OCI-LY7 (cell line): ENCODE data around the gene JPT1. TPM values are rescaled to one million over a fixed set of nuclear protein-coding genes. Genes with fewer than 3 reads are reported as not detected.

ENCODE experiments used
- BruUV-seq: library from RNA; stranded (reverse); fragments of 400-500 nt; replicated peaks from 2 replicates; lab custom pipeline; 2021; lab: Mats Ljungman, UMichigan
- CTCF ChIA-PET: fragments of 300-600 bp; sonication (Branson Sonifier 250); formaldehyde crosslinking; loops from one replicate; lab custom pipeline; 2022; ENCODE audit warnings: antibody characterized with exemption; ENCODE audit not compliant: unreplicated experiment; lab: Charles Lee
- POLR2A ChIA-PET: fragments of 300-600 bp; sonication (Branson Sonifier 250); formaldehyde crosslinking; loops from one replicate; lab custom pipeline; 2022; ENCODE audit warnings: antibody characterized with exemption; lab: Charles Lee
- DNase-seq: peaks from one replicate; pipeline ENCODE4 v3.0.0-alpha.2; 2015; ENCODE audit warnings: low spot score
- H2AFZ ChIP-seq: fragments of 200-600 bp; sonication (generic), shearing (Covaris generic); 2 replicates; pipeline ENCODE4 v1.6.1; 2014; ENCODE audit warnings: mild to moderate bottlenecking, antibody characterized with exemption, low read length, moderate library complexity
- H3K27ac ChIP-seq: fragments of 200-600 bp; sonication (generic); 2 replicates; pipeline ENCODE4 v1.5.1; 2014; ENCODE audit warnings: mixed run types, low read depth, mild to moderate bottlenecking, moderate library complexity, low read length, inconsistent platforms; ENCODE audit not compliant: poor library complexity, severe bottlenecking
- H3K36me3 ChIP-seq: fragments of 200-600 bp; sonication (generic); 2 replicates; pipeline ENCODE4 v1.6.1; 2014; ENCODE audit warnings: mild to moderate bottlenecking, antibody characterized with exemption, low read length, moderate library complexity, mixed read lengths; ENCODE audit not compliant: insufficient read depth
- H3K4me1 ChIP-seq: fragments of 200-600 bp; sonication (generic); 2 replicates; pipeline ENCODE4 v1.5.1; 2014; ENCODE audit warnings: mild to moderate bottlenecking, low read length; ENCODE audit not compliant: insufficient read depth, poor library complexity, severe bottlenecking
- H3K4me2 ChIP-seq: fragments of 200-600 bp; sonication (generic); 2 replicates; pipeline ENCODE4 v1.6.1; 2014; ENCODE audit warnings: mild to moderate bottlenecking, low read length
- H3K4me3 ChIP-seq: fragments of 200-600 bp; sonication (generic); 2 replicates; pipeline ENCODE4 v1.5.1; 2014; ENCODE audit warnings: mild to moderate bottlenecking, low read depth, low read length; ENCODE audit not compliant: poor library complexity, severe bottlenecking
- H3K79me2 ChIP-seq: fragments of 200-600 bp; sonication (generic); 2 replicates; pipeline ENCODE4 v1.6.1; 2016; ENCODE audit warnings: low read depth, mild to moderate bottlenecking, low read length, moderate library complexity, mixed read lengths; ENCODE audit not compliant: insufficient read depth
- H3K9me2 ChIP-seq: fragments of 200-600 bp; sonication (generic); 2 replicates; pipeline ENCODE4 v1.6.1; 2016; ENCODE audit warnings: mild to moderate bottlenecking, low read length, mixed read lengths; ENCODE audit not compliant: insufficient read depth
- H3K9me3 ChIP-seq: fragments of 200-600 bp; sonication (generic); 2 replicates; pipeline ENCODE4 v1.6.1; 2014; ENCODE audit warnings: mild to moderate bottlenecking, mixed run types, low read length, mixed read lengths
- H4K20me1 ChIP-seq: fragments of 200-600 bp; sonication (generic); 2 replicates; pipeline ENCODE4 v1.6.1; 2014; ENCODE audit warnings: mild to moderate bottlenecking, antibody characterized with exemption, low read length, moderate library complexity, mixed read lengths; ENCODE audit not compliant: insufficient read depth
- EZH2phosphoT487 ChIP-seq: fragments of 200-600 bp; sonication (generic); IDR thresholded peaks from 2 replicates; pipeline ENCODE4 v1.6.1; 2018; ENCODE audit warnings: low read depth, borderline replicate concordance, mild to moderate bottlenecking, mixed run types, antibody characterized with exemption, low read length, moderate library complexity, mixed read lengths
- intact Hi-C: fragments of 100-400 bp; cut with micrococcal nuclease; formaldehyde crosslinking; loops from one replicate; pipeline ENCODE4 v1.10.0; 2022; ENCODE audit not compliant: unreplicated experiment
- total RNA-seq, 2 experiments: library from RNA; depleted of rRNA in 1 of 2; stranded (reverse); fragments of >200 nt in 1 of 2; shearing (Covaris generic) in 1 of 2; gene quantifications; 2 replicates each; pipeline ENCODE4 v1.2.3, GENCODE V29; 2014 to 2022
- TF ChIP-seq, protein P1 (sequence below): fragments of 200-600 bp; sonication (generic); conservative IDR thresholded peaks from 2 replicates; pipeline ENCODE4 v1.5.1; 2014; ENCODE audit warnings: mild to moderate bottlenecking, antibody characterized with exemption, low read length, moderate library complexity, mixed read lengths

The JPT1 gene
- total RNA-seq, 2 experiments from 2014 or later, result 121 to 251 TPM

DNA sequence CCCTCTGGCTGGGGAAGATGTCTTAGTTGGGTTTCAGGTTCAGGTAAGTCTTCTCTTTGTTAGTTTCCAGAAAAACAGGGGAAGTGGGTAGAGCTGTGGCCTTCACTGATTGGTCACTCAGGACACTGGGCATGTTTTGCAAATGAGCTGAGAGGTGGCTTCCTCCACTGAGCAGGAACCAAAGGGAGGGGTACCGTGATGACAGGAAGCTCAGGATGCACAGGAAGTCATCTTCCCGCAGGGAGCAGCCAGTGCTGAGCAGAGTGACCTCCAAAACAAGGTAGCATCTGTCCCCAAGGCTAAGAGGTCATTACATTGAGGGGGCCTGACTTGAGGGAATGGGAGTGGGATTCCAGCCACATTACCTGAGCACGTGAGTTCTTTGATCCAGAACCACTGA lies 28.3 kb downstream of the JPT1 start:
- H3K4me3 ChIP-seq, result no peak overlapping the region
- H3K27ac ChIP-seq, result peak overlapping the region; percentile 3
- peak; percentile 39 for DNase-seq
- POLR2A ChIA-PET, result interaction anchor here (0.5 to 1.0 kb wide), 4 partner anchors 16 to 283 kb away, joined by 3 to 4 read pairs (median 3); partner anchors contain the start of gene ARMC7
- intact Hi-C loops, result no loop called here
- CTCF ChIA-PET, result interaction anchor here (0.9 kb wide), 1 partner anchor 12 kb away, joined by 4 read pairs; no protein-coding TSS in a partner anchor
- H3K4me1 ChIP-seq, result peaks cover 19% of the 10 kb centered on the region
- H2AFZ ChIP-seq, result no peak overlapping the region
- H3K36me3 ChIP-seq, result peaks cover 23% of the 10 kb centered on the region; the same call in 1 of the 2 replicates
- peaks cover 15% of the 10 kb centered on the region for H3K79me2 ChIP-seq
- no peaks in the 10 kb centered on the region for H3K9me2 ChIP-seq
- H4K20me1 ChIP-seq, result peaks cover 10% of the 10 kb centered on the region
- no peak for TF ChIP-seq EZH2phosphoT487
- TF ChIP-seq, protein P1, sequence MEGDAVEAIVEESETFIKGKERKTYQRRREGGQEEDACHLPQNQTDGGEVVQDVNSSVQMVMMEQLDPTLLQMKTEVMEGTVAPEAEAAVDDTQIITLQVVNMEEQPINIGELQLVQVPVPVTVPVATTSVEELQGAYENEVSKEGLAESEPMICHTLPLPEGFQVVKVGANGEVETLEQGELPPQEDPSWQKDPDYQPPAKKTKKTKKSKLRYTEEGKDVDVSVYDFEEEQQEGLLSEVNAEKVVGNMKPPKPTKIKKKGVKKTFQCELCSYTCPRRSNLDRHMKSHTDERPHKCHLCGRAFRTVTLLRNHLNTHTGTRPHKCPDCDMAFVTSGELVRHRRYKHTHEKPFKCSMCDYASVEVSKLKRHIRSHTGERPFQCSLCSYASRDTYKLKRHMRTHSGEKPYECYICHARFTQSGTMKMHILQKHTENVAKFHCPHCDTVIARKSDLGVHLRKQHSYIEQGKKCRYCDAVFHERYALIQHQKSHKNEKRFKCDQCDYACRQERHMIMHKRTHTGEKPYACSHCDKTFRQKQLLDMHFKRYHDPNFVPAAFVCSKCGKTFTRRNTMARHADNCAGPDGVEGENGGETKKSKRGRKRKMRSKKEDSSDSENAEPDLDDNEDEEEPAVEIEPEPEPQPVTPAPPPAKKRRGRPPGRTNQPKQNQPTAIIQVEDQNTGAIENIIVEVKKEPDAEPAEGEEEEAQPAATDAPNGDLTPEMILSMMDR, result no peak
- no peaks in the 10 kb centered on the region for H3K9me3 ChIP-seq
- H3K4me2 ChIP-seq, result peak overlapping the region; percentile 9
- BruUV-seq, result no TSS peak

DNA sequence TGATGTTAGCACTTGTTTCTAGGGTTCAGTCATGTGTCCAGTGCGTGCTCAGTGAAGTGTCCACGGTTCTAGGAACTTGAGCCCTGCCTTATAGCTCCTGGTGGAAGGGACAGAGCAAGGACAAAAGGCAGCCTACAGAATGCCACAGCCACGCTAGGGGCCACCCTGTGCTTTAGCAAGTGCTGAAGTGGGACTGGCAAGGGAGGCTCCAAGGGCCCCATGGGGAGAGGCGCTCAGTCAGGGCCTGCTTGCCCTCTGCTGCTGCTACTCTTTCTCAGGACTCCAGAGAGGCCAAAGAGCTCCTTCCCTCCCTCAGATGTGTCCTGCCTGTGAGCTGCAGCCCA lies 29.5 kb downstream of the JPT1 start:
- H4K20me1 ChIP-seq, result peaks cover 3% of the 10 kb centered on the region; the same call in 1 of the 2 replicates
- POLR2A ChIA-PET, result interaction anchor here (0.8 kb wide), 1 partner anchor 15 kb away, joined by 4 read pairs; the partner anchor contains the start of gene ARMC7
- no TSS peak for BruUV-seq

More for the DNA sequence above, 29.5 kb downstream of the JPT1 start:
- no peak overlapping the region for H2AFZ ChIP-seq
- no peak for DNase-seq
- CTCF ChIA-PET, result interaction anchor here (1.2 kb wide), 1 partner anchor 10 kb away, joined by 3 read pairs; no protein-coding TSS in a partner anchor
- H3K9me3 ChIP-seq, result no peaks in the 10 kb centered on the region
- H3K4me3 ChIP-seq, result no peak overlapping the region
- H3K27ac ChIP-seq, result no peak overlapping the region
- intact Hi-C loops, result no loop called here
- H3K79me2 ChIP-seq, result peaks cover 3% of the 10 kb centered on the region; the same call in 1 of the 2 replicates
- no peaks in the 10 kb centered on the region for H3K9me2 ChIP-seq
- TF ChIP-seq, protein P1, result no peak
- no peak for TF ChIP-seq EZH2phosphoT487
- H3K4me2 ChIP-seq, result no peak overlapping the region
- H3K4me1 ChIP-seq, result peaks cover 10% of the 10 kb centered on the region
- peaks cover 15% of the 10 kb centered on the region; the same call in 1 of the 2 replicates for H3K36me3 ChIP-seq
